Activated CD8-positive, alpha-beta memory T cell treated with anti-CD3 and anti-CD28 coated beads, Interleukin-2, amount 50 U/mL, for 48 hours (primary cell): ENCODE data around the gene SSNA1.

ENCODE experiments used
- DNase-seq: peaks from one replicate; pipeline ENCODE4 v3.0.0-alpha.2; 2020

SSNA1 gene

GRCh38 chr9:137188490-137189296 is at the start of gene SSNA1, which contains the start of gene ANAPC2:
Gene SSNA1 (plus strand): TSS chr9:137188676. CDS start chr9:137188727, 51 bp downstream.
Gene ANAPC2 (minus strand): TSS chr9:137188560. CDS start chr9:137188532, 28 bp downstream.
- DNase-seq, result peak; percentile 100

DNA sequence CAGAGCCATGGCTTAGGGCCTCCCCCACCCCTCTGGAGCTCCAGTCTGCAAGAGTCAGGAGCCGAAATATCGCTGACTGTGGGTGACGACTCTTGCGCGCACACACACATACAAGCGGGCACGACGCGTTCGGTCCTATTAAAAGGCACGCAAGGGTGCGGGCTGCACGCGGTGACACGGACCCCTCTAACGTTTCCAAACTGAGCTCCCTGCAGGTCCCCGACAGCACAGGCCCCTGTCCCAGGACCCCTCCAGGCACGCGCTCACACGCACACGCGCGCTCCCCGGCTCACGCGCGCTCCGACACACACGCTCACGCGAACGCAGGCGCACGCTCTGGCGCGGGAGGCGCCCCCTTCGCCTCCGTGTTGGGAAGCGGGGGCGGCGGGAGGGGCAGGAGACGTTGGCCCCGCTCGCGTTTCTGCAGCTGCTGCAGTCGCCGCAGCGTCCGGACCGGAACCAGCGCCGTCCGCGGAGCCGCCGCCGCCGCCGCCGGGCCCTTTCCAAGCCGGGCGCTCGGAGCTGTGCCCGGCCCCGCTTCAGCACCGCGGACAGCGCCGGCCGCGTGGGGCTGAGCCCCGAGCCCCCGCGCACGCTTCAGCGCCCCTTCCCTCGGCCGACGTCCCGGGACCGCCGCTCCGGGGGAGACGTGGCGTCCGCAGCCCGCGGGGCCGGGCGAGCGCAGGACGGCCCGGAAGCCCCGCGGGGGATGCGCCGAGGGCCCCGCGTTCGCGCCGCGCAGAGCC is 49.6 kb upstream of the SSNA1 start, which contains the start of gene GRIN1:
GRIN1 (plus strand) TSS at position 433 of the 746 bp plus-strand sequence. CDS start 333 bp downstream, outside the sequence.
- no peak for DNase-seq

- no peak for DNase-seq
Observed at GRCh38 chr9:137139468-137140150, 48.9 kb upstream of the SSNA1 start.

GRCh38 chr9:137140151-137141012 is 48.1 kb upstream of the SSNA1 start:
- DNase-seq, result no peak

GRCh38 chr9:137141050-137141810 is 47.2 kb upstream of the SSNA1 start:
- no peak for DNase-seq

GRCh38 chr9:137141976-137142936 is 46.2 kb upstream of the SSNA1 start:
- DNase-seq, result no peak

DNA sequence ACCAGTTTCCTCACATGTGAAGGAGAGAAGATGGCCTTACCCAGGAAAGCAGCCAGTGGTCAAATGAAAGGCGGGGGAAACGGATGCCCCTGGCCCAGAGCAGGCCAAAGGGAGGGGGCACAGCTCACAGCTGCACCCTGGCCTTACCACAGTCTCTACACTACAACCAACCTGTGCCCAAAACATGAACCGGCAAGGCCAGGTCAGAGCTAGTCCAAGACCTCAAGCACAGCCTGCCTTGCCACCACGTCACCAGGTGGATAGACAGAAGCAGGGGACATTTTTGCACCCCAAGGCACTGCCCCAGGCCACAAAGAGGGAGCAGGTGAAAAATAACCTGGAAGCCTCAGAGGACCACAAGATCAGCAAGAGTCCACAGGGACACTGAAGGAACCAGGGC is 45.0 kb upstream of the SSNA1 start:
- no peak for DNase-seq

- DNase-seq, result no peak
Observed at GRCh38 chr9:137145731-137146526, 42.5 kb upstream of the SSNA1 start.

DNA sequence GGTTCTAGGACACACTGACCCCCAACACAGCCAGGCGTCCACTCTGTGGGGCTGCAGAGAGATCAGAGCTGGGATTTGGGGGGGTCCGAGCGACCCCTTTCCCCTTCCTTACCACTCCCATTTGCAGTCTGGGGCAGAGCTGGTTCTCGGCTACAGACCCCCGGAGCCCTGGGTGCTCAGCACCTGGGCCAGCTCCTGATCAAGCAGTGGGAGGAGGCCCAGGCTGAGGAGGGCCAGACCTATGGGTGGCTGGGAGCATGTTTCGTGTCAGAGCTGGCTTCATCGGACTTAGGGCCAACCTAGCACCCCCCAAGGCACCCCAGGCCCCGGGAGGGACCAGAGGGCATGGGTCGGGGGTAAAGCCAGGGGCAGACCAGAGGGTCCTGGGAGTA is 42.0 kb upstream of the SSNA1 start:
- no peak for DNase-seq

GRCh38 chr9:137147091-137147792 is 41.2 kb upstream of the SSNA1 start:
- no peak for DNase-seq

DNA sequence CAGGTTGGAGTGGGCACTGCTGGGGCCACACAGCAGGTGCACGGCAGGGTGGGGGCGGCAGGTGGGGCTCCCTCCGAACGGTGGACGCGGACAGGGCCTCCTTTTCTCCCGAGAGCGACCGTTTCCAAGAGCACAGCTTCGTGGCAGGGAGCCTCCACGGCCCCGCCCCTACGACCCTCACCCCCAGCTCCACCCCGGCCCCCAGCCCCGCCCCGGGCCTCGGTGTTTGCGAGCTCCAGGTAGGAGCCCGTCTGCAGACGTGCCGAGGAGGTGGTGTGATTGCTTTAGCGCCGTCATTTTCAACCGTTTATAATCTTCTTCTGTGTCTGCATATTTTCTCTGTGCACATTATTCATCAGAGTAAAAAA is 40.7 kb upstream of the SSNA1 start:
- no peak for DNase-seq

DNA sequence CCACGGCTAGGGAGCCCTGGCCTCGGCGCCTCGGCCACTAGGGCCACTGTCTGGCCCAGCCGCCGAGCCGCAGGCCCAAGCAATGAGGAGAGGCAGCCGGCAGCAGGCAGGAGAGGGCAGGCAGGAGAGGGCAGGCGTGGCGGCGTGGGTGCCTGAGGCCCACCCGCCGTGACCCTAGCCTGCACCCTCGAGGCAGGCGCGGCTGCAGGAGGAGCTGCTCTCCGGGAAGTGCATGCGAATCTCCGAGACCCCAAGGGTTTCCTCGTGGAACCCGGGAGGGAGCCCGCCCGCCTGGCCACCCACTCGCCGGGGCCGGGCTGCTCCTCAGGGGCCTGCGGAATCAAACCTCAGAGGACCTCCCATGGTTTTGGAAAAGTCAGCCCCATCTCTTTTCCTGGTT is 40.2 kb upstream of the SSNA1 start:
- DNase-seq, result no peak

GRCh38 chr9:137148661-137149060 is 39.8 kb upstream of the SSNA1 start:
- no peak for DNase-seq

DNA sequence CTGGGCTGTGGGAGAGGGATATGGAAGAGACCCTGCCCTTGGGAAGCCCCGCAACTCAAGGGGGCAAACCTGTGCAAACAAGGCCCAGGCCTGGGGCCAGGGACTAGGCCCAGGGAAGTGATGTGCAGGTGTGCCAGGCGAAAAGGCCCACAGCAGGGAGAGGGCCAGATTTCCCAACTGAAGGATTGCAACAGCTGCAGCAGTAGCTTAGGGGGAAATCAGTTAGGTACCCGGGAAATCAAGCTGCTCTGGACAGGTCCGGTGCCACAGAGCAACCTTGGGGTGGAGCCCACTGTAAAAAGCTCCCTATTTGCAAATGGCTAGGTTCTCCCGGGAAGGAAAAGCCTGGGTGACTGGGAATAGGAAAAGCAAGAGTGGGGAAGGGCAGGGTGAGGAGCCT is 39.1 kb upstream of the SSNA1 start:
- DNase-seq, result no peak

DNA sequence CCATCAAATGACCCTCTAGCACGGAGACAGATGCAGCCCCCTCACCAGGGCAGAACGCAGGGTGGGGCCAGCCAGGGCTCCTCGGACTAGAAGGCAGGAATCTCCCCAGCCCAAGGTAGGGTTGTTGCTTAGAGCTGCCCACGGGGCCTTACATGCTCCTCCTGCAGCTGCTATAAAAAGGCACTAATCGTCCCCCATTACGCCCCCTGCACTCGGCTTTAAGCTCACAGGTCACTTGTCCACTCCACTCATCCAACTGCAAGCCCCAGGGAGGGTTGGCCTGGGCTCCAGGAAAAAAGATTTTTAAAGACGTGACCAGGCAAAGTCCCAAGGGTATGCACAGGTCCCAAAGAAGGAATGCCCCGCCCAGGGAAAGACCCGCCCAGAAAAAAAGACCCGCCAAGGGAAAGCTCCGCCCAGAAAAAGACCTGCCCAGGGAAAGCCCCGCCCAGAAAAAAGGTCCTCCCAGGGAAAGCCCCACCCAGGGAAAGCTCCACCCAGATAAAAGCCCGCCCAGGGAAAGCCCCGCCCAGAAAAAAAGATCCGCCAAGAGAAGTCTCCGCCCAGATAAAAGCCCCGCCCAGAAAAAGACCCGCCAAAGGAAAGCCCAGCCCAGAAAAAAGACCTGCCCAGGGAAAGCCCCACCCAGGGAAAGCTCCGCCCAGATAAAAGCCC is 38.4 kb upstream of the SSNA1 start:
- DNase-seq, result peak; percentile 78

GRCh38 chr9:137150617-137151457 is 37.6 kb upstream of the SSNA1 start:
- DNase-seq, result peak; percentile 87

- DNase-seq, result no peak
Observed at GRCh38 chr9:137152844-137153405, 35.6 kb upstream of the SSNA1 start.
